ENCODE data around the gene PRKG1.

- TF ChIP-seq CTCF (IDR thresholded peaks at IDR 0.05; ENCODE audit: borderline replicate concordance, extremely low read depth, low read length, poor library complexity, severe bottlenecking) = no peak
- no peak for TF ChIP-seq EZH2 (IDR thresholded peaks at IDR 0.05; ENCODE audit: borderline replicate concordance, low read depth, low read length, severe bottlenecking)
Measured at GRCh38 chr10:51683031-51683691, 608.9 kb downstream of the PRKG1 start.
